Stimulated activated CD4-positive, alpha-beta T cell treated with anti-CD3 and anti-CD28 coated beads, Interleukin-15, amount 100 ng/mL, for 24 hours (primary cell): ENCODE measurements around the gene SENP7.
"Not testable (repeated sequence)": the region's sequence is repeated elsewhere in the genome, so short reads cannot be mapped to it uniquely, and the experiment has no call there.

Experiments used
- DNase-seq: peaks from one replicate; pipeline ENCODE4 v3.0.0-alpha.2; 2020

SENP7 gene

GRCh38 chr3:101438641-101439040 is 74.4 kb downstream of the SENP7 start:
- DNase-seq, result not testable (repeated sequence)

- no peak for DNase-seq
Measured at GRCh38 chr3:101433652-101434051, 79.4 kb downstream of the SENP7 start.

GRCh38 chr3:101423984-101424888 is 88.8 kb downstream of the SENP7 start:
- DNase-seq, result peak; percentile 15

GRCh38 chr3:101418851-101419250 is 94.2 kb downstream of the SENP7 start:
- no peak for DNase-seq

GRCh38 chr3:101414121-101414520 is 98.9 kb downstream of the SENP7 start:
- no peak for DNase-seq

GRCh38 chr3:101413656-101414055 is 99.4 kb downstream of the SENP7 start:
- no peak for DNase-seq

- DNase-seq, result no peak
Measured at GRCh38 chr3:101391413-101391950, 121.5 kb downstream of the SENP7 start.

- no peak for DNase-seq
Measured at GRCh38 chr3:101388706-101389105, 124.3 kb downstream of the SENP7 start.

- no peak for DNase-seq
Measured at GRCh38 chr3:101387351-101387750, 125.7 kb downstream of the SENP7 start.

GRCh38 chr3:101384426-101384825 is 128.6 kb downstream of the SENP7 start:
- no peak for DNase-seq

GRCh38 chr3:101383656-101384055 is 129.4 kb downstream of the SENP7 start:
- no peak for DNase-seq

GRCh38 chr3:101383156-101383575 is 129.8 kb downstream of the SENP7 start:
- no peak for DNase-seq

- DNase-seq, result no peak
Measured at GRCh38 chr3:101381809-101382208, 131.2 kb downstream of the SENP7 start.

GRCh38 chr3:101379658-101380376 is 133.2 kb downstream of the SENP7 start:
- no peak for DNase-seq

- DNase-seq, result no peak
Measured at GRCh38 chr3:101377796-101378195, 135.2 kb downstream of the SENP7 start.

- no peak for DNase-seq
Measured at GRCh38 chr3:101377209-101377608, 135.8 kb downstream of the SENP7 start.

- no peak for DNase-seq
Measured at GRCh38 chr3:101375586-101375985, 137.4 kb downstream of the SENP7 start.

- DNase-seq, result no peak
Measured at GRCh38 chr3:101362406-101362805, 150.6 kb downstream of the SENP7 start.

- DNase-seq, result no peak
Measured at GRCh38 chr3:101351829-101352228, 161.2 kb downstream of the SENP7 start.

GRCh38 chr3:101340591-101340990 is 172.4 kb downstream of the SENP7 start:
- DNase-seq, result no peak

GRCh38 chr3:101333883-101334282 is 179.1 kb downstream of the SENP7 start:
- DNase-seq, result no peak

- no peak for DNase-seq
Measured at GRCh38 chr3:101329016-101329673, 183.9 kb downstream of the SENP7 start.
